Measurements from ENCODE around the gene SBF2.

Gene SBF2

GRCh38 chr11:10005955-10006525 is 288.0 kb downstream of the SBF2 start:
- H3K9ac ChIP-seq (ENCODE audit: low read length) = no peak overlapping the region

GRCh38 chr11:10004526-10005113 is 289.4 kb downstream of the SBF2 start:
- H3K9me3 ChIP-seq (ENCODE audit: insufficient read depth, low read length) = no peaks in the 10 kb centered on the region; the same call in 1 of the 2 replicates

More at GRCh38 chr11:10005955-10006525, 288.0 kb downstream of the SBF2 start:
- Histone ChIP-seq H3K9me3 (ENCODE audit: insufficient read depth, low read length) (no peaks in the 10 kb centered on the region; the same call in 1 of the 2 replicates), H2AFZ (ENCODE audit: low read depth, low read length, severe bottlenecking) (no peak overlapping the region), H3K4me3 (ENCODE audit: insufficient read depth, low read length, poor library complexity, severe bottlenecking) (no peak overlapping the region), H3K27ac (ENCODE audit: low read depth, low read length) (no peak overlapping the region), H4K20me1 (ENCODE audit: low read depth, low read length) (no peaks in the 10 kb centered on the region), H3K36me3 (ENCODE audit: low read length) (no peaks in the 10 kb centered on the region), H3K4me2 (ENCODE audit: low read depth, low read length, poor library complexity, severe bottlenecking) (no peak overlapping the region), H3K79me2 (ENCODE audit: insufficient read depth, low read length) (no peaks in the 10 kb centered on the region), H3K27me3 (ENCODE audit: low read length) (no peaks in the 10 kb centered on the region), H3F3A (ENCODE audit: insufficient read depth) (no peaks in the 10 kb centered on the region), H3K9me2 (replicated peaks; ENCODE audit: insufficient read depth, low read length) (no peaks in the 10 kb centered on the region)
- TF ChIP-seq EZH2phosphoT487 (conservative IDR thresholded peaks at IDR 0.05; ENCODE audit: low read length) = no peak
- no peak for TF ChIP-seq CTCF (IDR thresholded peaks at IDR 0.05; ENCODE audit: insufficient read depth, low read length, poor library complexity, severe bottlenecking)

GRCh38 chr11:10002221-10002620 is 291.8 kb downstream of the SBF2 start:
- Histone ChIP-seq H2AFZ (ENCODE audit: low read depth, low read length, severe bottlenecking) (no peak overlapping the region), H3K4me3 (ENCODE audit: insufficient read depth, low read length, poor library complexity, severe bottlenecking) (no peak overlapping the region), H3K9me2 (replicated peaks; ENCODE audit: insufficient read depth, low read length) (no peaks in the 10 kb centered on the region), H3K9ac (ENCODE audit: low read length) (no peak overlapping the region), H3K79me2 (ENCODE audit: insufficient read depth, low read length) (no peaks in the 10 kb centered on the region), H3K27ac (ENCODE audit: low read depth, low read length) (no peak overlapping the region), H3K4me2 (ENCODE audit: low read depth, low read length, poor library complexity, severe bottlenecking) (no peak overlapping the region), H4K20me1 (ENCODE audit: low read depth, low read length) (no peaks in the 10 kb centered on the region), H3K9me3 (ENCODE audit: insufficient read depth, low read length) (no peaks in the 10 kb centered on the region), H3K27me3 (ENCODE audit: low read length) (no peaks in the 10 kb centered on the region), H3F3A (ENCODE audit: insufficient read depth) (no peaks in the 10 kb centered on the region), H3K36me3 (ENCODE audit: low read length) (no peaks in the 10 kb centered on the region; the same call in 1 of the 2 replicates)
- TF ChIP-seq CTCF (IDR thresholded peaks at IDR 0.05; ENCODE audit: insufficient read depth, low read length, poor library complexity, severe bottlenecking) (no peak), EZH2phosphoT487 (conservative IDR thresholded peaks at IDR 0.05; ENCODE audit: low read length) (no peak)

More at GRCh38 chr11:10004526-10005113, 289.4 kb downstream of the SBF2 start:
- H2AFZ ChIP-seq (ENCODE audit: low read depth, low read length, severe bottlenecking) = no peak overlapping the region
- no peaks in the 10 kb centered on the region for H3K79me2 ChIP-seq (ENCODE audit: insufficient read depth, low read length)
- no peaks in the 10 kb centered on the region for H4K20me1 ChIP-seq (ENCODE audit: low read depth, low read length)
- no peaks in the 10 kb centered on the region for H3K27me3 ChIP-seq (ENCODE audit: low read length)
- no peak overlapping the region for H3K9ac ChIP-seq (ENCODE audit: low read length)
- no peak overlapping the region for H3K4me3 ChIP-seq (ENCODE audit: insufficient read depth, low read length, poor library complexity, severe bottlenecking)
- no peaks in the 10 kb centered on the region for H3K36me3 ChIP-seq (ENCODE audit: low read length)
- TF ChIP-seq EZH2phosphoT487 (conservative IDR thresholded peaks at IDR 0.05; ENCODE audit: low read length) = no peak
- TF ChIP-seq CTCF (IDR thresholded peaks at IDR 0.05; ENCODE audit: insufficient read depth, low read length, poor library complexity, severe bottlenecking) = no peak
- H3F3A ChIP-seq (ENCODE audit: insufficient read depth) = no peaks in the 10 kb centered on the region
- no peak overlapping the region for H3K4me2 ChIP-seq (ENCODE audit: low read depth, low read length, poor library complexity, severe bottlenecking)
- H3K27ac ChIP-seq (ENCODE audit: low read depth, low read length) = no peak overlapping the region
- H3K9me2 ChIP-seq (replicated peaks; ENCODE audit: insufficient read depth, low read length) = no peaks in the 10 kb centered on the region

Measured in SU-DHL-6 (cell line).